Kidney tubule cell (primary cell): ENCODE measurements around the gene PVALEF.
A peak's percentile ranks its signal among the peaks of the same experiment; 100 is the strongest.

Experiments
- DNase-seq: peaks from one replicate; pipeline ENCODE4 v3.0.0-alpha.2; 2018; ENCODE audit warnings: low spot score

PVALEF gene

DNA sequence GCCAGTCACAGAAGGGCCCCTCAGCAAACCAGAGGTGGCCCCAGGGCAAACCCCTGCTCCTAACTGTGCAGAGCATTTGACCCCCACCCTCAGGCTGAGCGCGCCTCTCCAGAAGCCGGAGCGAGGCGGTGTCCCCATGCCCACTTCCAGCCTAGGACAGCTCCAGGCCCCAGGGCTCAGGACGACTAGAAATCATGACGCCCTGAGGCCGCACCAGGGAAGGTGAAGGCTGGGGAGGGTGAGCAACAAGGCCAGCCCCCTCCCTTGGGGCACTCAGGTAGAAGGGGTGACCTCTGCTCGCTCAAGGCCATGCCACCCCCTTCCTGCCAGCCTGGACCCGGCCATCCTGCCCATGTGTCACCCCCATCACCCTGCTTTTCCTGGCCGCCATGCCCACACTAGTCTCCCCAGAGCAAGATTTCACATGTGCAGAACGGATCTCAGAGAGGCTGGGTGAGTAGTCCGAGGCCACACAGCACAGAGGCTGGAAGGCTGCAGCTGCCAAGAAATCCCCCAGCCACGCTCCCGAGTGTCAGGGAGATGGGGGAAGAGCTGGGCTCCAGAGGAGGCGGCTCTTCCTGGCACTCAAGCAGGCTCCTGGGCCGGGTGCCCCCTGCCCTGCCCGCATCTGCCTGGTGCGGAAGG is 2.1 kb upstream of the PVALEF start:
- no peak for DNase-seq

DNA sequence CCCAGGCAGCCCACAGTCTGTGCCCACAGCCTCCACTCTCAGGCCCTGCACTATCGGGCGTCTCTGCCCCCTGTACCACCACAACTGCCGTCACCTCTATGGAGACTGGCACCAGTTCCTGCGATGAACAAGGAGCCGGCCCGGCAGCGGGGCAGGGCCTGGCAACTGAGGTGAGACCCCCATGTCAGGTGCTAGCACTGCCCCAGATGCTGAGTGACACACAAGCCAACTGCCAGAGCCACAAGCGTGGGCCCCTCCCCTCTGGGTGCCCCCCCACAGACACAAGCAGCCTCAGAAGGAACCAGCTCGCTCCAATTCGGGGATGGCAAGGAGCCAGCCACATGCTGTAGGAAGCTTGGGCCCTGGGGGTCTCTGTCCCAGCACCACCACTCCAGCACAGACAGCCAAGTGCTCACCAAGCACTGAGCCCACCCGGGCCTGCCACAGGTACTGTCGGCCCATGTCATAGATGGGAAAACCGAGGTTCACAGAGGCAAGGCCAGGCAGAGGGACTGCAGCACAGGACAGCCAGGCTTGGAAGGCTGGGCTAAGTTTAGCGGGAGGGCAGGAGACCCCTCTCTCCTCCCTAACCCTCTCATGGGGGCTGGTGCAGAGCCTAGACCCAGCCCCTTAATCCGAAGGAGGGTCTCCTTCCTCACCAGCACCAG is 1.5 kb upstream of the PVALEF start:
- no peak for DNase-seq

DNA sequence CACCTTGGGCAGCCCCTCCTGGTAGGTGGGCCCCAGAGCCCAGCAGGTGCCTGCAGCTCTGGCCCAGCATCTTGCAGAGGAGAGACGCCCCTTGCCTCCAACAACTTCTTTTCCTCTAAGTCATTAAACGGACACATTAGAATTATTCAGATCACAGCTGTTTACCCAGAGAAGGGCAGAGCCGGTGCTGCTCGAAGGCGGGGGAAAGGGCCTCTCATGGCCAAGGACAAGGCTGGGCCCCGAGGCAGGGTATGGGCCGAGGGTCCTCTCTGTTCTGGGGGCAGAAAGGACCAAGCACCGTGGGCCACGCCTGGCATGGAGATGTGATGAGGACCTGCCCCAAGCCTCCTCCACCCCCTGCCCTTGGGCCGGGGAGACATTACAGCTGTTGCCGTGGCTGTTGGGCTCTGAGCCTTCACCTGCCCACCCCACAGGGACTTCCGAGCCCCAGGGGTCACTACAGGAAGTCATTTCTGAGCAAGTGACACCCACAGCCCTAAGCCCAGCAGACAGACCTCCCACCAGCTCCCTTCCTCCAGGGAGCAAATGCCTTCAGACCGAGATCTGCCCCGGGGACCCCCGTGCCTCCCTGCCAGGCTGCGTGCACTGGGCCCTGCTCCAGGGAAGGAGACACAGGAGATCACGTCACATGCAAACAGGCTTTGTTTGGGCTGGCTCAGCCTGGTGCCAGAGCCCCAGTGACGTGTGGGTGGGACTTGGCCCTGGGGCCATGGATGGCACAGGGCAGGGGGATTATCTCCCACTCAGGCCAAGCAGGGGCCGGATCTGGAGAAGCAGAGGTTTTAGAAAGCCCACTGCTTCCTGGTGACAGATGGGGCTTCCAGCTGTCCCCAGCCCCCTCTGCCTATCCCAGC is 699 bp upstream of the PVALEF start:
- DNase-seq = no peak

DNA sequence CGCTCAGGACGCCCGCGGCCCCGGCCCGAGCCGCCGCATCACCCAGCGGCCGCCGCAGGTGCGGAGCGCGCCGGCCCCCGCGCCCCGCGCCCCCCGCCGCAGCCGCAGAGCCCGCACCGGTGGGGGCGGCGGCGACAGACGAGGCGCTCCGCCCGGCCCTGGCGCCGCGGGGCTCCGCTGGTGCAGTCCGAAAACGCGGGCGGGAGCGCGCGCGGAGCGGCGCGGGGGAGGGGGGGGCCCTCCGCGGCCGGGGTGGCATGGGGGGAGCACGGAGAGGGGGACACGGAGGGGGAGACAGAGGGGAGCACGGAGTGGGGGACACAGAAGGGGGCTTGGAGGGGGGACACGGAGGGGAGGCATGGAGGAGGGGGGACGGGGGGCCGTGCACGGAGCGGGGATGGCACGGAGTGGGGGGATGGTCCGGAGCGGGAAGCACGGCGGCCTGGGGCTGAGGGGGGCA is 756 bp downstream of the PVALEF start, which contains the start of gene AATK:
TSS of gene AATK (minus strand) at position 189 of the 460 bp plus-strand sequence. CDS start 229 bp downstream, outside the sequence.
- DNase-seq = no peak

DNA sequence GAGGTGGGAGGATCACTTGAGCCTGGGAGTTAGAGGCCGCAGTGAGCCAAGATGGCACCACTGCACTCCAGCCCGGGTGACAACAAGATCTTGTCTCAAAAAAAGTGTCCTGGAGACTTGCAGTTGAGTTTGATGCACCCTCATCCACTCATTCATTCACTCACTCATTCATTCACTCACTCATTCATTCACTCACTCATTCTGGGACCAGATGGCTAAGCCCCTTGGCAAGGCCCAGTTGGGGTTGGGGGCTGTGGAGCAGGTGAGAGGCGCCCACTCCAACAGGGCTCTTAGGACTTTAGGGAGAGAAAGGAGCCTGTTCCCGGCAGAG is 1.9 kb downstream of the PVALEF start:
- DNase-seq = no peak

DNA sequence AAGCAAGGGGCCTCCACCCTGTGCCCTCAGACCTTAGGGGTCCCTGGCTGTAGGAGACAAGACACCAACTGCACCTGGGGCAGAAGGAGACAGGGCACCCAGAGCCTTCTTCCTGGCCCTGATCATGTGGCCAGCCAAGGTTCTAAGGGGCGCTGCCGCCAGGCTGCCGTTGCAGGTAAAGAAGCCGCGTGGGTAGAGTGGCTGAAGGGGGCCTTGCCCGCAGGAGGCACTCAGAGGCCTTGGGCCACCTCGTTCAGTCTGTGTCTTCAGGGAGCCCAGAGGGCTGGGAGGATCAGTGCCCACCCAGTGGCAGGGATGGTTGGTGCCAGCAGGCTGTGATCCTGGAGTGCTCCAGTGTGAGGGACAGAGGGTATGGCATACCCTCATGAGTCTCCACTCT is 2.3 kb downstream of the PVALEF start:
- DNase-seq = no peak

DNA sequence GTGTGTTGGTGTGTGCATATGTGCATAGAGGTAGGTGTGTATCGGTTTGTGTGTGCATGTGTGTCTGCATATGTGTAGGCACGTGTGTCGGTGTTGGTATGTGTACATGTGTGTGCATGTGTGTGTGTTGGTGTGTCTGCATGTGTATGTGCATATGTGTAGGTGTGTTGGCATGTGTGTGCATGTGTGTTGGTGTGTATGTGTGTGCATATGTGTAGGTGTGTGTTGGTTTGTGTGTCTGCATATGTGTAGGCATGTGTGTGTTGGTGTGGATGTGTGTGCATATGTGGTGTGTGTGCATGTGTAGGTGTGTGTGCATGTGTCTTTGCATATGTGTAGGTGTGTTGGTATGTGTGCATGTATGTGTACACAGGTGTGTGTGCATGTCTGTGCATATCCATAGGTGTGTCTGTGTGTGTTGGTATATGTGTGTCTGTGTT is 4.6 kb downstream of the PVALEF start:
- DNase-seq = no peak

DNA sequence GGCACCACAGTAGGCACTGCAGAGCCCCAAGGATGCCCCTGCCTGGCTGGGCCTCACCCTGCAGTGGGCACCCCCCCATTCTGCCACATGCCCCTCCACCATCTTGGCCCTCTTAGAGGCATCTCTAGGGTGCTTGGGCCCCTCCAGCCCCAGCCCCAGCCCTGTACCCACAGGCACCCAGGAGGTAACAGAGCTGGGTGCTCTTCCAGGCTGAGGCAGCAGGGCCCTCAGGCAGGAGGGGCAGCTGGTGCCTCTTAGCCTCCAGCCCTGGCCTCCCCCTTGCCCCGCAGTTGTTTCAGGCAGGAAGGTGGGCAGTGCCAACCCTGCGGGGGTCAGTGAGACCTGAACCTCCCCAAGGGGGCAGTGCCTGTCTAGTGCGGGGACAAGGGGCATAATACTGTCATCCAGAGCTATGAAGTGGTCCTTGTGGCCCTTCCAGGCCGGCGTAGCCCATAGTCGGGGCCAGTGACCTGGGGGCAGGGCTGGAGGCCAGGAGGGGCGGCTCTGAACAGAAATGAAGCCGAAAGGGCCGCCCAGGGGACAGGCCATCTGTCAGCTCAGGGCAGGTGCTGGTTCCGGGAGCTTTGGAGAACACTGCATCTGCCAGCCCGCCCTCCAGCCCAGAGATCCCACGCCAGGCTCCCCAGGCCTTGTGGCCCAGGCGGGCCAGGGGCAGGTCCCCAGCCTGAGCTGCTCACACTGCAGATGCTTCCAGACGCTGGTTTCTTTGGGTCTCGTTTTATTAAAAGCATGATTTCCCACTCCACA is 5.6 kb downstream of the PVALEF start:
- no peak for DNase-seq

DNA sequence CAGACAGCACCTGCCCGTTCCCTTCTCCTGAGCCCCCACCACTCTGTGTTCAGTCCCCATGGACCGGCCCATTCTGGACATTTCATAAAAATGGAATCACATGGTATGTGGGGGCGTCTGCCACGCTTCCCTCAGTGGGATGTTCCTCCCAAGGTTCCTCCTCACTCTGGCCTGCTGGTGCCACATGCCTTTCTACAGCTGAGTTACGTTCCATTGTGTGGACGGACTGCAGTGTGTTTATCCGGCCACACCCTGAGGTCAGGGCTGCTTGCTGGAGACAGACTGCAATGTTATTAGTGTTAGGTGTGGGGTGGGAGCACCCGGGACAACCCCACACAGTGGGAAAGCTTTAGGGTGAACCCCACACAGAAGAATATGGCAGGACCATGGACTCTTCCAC is 6.6 kb downstream of the PVALEF start:
- DNase-seq = no peak

DNA sequence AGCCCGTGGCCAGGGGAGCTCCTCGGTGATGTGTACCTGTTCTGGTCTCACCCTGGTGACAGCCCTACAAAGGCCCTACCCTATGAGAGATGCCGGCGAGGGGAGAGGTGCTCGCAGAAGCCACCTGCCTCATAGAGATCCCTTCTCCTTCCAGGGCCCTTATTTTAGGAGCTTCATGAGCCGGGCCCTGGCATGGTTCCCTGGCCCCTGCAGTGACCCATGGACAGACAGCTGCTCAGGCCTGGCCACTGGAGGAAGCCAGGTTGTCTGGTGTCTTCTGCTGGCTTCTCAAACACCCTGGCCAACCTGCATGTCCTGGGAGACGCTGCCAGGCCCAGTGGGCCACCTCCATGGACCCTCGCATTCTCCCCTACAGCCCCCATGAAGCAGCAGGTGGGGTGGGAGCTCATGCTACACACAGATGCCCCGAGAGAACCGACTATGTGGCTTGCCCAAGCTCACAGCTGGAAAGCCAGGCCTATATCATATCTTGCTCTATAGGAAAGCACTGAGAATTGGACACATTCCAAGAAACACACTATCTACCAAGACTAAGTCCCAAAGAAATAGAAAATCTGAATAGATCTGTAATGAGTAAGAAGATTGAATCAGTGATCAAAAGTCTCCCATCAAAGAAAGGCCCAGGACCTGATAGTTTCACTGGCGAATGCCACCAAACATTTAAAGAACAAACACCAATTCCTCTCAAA is 7.9 kb downstream of the PVALEF start:
- no peak for DNase-seq

DNA sequence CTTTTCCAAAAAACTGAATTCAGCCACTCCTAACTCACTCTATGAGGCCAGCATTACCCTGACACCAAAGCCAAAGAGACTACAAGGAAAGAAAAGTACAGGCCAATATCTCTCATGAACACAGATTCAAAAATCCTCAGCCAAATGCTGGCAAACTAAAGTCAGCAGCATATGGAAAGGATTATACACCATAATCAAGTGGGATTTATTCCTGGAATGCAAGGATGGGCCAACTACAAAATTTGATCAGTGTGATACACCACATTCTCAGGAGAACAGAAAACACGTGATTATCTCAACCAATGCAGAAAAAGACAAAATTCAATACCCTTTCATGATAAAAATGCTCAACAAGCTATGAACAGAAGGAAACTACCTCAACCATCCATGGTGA is 8.5 kb downstream of the PVALEF start:
- DNase-seq = no peak

DNA sequence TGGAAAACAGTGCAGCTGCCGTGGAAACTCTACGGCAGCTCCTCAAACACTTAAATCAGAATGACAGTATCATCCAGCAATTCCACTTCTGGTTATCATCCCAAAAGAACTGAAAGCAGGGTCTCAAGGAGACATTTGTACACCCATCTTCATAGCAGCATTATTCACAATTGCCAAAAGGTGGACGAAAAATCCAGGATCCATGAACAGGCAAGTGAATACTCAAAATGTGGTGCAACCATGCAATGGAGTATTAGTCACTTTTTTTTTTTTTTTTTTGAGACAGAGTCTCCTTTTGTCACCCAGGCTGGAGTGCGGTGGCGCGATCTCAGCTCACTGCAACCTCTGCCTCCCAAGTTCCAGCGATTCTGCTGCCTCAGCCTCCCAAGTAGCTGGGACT is 11.4 kb downstream of the PVALEF start:
- DNase-seq = peak; percentile 43

DNA sequence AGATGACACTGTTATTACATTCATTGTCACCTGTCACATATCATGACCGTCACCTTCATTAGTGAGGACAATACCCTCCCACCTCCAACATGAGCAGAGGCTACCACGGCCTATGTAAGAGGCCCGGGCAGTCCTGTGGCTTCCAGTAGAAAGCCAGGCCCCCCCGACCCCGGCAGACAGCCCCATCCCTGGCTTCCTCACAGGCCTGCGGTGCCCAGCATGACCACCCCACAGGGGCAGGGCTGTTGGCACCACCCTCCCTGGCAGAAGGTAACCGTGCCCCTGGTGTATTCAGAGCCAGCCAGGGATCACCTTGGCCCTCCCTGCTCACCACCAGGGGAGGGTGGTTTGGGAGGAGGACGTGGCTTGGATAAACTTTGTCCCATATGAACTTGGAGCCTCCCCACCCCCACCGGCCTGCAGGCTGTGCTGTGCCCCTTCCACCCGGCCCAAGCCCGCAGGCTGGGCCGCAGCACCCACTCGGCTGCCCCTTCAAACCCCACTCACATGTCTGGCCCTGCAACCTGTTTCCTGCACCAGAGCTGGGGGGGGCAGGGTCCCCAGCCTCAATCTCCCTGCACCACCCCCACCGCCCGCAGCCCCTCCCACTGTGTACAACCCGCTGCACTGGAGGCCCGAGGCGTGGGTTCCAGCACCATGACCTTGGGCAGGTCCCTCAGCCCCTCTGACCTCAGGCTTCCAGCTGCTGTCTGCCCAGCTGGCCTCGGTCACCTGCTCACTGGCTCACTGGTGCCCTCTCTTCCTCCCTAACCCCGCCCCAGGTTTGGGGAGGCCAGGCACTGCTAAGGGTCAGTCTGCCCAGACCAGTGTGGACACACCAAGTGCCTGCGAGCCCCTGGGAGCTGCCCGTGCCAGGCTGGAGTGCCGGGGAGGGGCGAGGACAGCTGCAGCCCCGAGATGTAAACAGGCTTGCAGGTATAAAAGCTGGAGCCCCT is 13.1 kb downstream of the PVALEF start:
- no peak for DNase-seq

DNA sequence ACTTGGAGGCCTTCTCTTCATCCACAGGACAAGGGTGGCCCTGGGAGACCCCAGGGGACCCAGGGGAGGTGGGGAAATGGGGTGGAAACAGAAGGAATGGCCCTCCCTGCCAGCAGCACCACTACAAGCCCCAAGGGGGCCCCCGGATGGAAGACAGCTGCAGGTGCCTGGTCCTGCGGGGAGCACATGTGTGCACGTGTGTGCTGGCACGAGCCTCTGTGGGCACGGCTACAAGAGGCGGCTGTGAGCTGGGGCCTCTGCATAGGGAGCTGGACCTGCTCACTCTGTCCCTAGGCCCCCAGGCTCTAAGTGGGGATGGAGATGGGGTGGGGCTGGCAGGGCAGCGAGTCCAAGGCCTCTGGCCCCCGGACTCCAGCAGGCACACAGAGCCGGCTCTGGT is 13.9 kb downstream of the PVALEF start:
- DNase-seq = no peak

DNA sequence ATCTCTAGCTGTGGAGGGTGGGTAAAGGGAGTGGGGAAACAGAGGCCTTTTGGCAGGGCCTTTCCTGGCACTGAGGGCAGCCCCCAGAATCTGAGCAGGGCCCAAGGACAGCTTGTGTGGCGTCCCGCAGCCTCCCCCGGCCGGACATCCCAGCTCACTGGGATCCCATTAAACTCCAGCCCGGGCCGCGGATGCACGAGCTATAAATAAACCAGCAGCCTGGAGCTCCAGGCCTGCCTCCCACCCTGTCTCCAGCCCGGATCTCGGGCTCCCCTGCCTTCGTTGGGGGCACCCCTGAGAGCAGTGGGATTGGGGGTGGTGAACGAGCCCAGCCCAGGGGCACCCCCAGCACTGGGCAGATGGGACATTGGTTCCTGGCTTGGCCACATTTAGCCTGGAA is 14.6 kb downstream of the PVALEF start:
- no peak for DNase-seq

DNA sequence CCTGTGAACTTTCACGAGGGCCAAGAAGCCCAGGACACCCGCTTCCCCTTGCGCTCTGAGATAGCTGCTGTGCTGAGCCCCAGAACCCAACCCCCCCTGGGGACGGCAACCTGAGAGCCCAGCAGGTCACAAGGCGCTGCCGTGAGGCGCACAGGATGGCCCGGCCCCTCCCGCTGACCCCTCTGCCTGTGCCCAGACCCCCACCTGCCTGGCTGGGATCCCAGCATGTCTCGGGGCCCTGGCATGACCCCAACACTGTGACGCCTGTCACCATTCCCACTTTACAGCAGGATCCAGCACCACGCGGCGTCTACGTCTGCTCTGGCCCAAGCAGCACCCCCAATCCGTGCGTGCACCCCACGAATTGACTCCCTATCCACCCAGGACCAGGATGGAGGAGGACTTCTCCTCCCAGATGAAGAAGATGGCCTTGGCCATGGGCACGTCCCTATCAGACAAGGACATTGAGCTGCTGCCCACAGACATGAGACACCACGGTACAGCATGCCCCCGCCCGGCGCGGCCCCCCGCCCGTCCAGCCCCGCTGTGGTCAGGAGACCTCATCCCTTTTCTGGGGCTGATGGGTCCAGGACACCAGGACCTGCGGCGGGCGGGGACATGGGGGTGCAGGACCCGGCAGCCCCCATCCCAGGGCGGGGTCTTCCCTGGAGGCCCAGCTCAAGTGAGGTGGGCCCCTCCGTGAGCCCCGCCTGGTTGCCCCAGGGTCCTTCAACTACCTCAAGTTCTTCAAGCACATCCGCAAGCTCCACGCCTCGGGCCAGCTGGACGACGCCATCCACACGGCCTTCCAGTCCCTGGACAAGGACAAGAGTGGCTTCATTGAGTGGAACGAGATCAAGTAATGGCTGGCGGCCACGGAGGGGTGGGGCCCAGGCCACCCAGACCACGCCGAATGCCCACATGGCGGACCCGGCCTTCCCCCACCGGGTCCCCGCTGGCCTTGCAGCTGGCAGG is 15.8 kb downstream of the PVALEF start:
- no peak for DNase-seq

DNA sequence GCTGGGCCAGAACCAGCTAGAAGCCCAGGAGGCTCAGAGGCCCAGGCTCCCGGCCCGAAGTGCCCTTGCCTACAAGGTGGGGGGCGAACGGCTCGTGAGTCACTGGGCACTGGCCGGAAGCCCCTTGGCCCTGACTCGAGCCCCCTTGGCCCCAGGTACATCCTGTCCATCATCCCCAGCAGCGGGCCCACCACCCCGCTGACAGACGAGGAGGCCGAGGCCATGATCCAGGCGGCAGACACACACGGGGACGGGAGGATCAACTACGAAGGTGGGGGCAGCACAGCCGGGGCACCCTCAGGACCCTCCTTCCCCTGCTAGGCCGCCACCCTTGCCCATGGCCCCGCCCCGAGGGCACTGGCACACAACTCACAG is 16.5 kb downstream of the PVALEF start:
- DNase-seq = no peak

DNA sequence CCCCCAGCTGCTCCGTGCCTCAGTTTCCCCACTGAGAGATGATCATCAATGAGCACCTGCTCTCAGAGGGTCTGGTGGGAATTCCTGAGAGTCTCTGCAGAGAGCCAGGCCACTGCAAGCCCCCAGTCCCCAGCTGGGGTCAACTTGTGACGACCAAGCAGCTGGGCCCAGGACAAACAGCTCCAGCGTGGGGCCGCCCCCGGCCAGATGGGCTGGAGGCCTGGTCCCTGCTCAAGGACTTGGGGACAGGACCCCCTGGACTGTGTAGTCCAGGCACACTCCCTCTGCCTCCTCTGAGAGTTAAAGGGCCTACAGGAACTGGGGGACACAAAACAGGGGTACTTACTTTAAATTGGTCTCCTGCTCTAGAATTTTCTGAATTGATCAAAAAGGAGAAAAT is 17.3 kb downstream of the PVALEF start:
- no peak for DNase-seq

DNA sequence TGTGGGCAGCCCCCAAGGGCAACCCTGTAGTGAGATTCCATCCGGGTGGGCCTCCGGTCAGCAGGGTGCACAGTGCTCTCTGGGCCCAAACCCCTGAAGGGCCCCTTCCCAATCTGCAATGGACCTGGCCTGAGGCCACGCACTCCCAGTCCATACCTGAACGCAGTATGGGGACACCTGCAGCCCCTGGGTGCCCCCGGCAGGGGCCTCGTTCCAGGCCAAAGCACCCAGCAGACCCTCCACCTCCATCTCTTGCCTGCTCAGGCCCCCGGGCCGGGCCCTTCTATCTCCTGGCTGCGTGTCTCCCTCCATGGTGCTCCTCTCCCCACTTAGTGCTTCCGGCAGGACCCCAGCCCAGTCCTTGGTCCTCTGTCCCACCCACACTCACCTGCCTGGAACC is 18.0 kb downstream of the PVALEF start:
- no peak for DNase-seq
